ENCODE results near the gene RPRD1B. TPM values are rescaled to one million over a fixed set of nuclear protein-coding genes. Genes with fewer than 3 reads are reported as not detected.

The RPRD1B gene
- total and polyA plus RNA-seq, 4 donors: 5.8 to 34.3 (median 29.4) TPM

DNA sequence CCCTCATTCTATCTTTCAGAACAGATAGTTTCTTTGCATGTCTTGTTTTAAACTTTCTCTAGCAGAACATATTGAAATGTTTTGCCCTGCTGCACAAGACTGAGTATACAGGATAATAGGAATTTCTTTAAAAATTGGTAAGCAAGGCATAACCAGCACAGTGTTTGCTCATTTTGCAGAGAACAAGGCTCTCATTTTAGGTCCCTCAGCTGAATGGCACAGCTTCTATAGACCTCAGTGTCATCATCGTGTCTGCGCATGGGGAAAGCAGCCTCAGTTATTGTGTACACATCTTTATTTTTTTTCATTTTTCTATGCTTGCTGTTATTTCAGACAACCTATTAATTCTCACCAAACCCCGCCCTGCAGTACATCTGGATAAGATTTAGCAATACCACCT, 36.0 kb upstream of the RPRD1B start:
- 96% methylated on average over 3 of the region's 3 CpGs for WGBS
- H3K36me3 ChIP-seq (ENCODE audit: control insufficient read depth in 4 of 4, insufficient read depth in 3 of 4, low read depth in 1 of 4, low read length in 3 of 4): peaks cover 14 to 81% (median 60%) of the 10 kb centered on the region in 4 donors

More for the DNA sequence above, 36.0 kb upstream of the RPRD1B start:
- H3K9me3 ChIP-seq (ENCODE audit: control insufficient read depth in 4 of 4, low read length in 3 of 4): no peaks in the 10 kb centered on the region
- H3K4me3 ChIP-seq (ENCODE audit: low read depth in 1 of 3, low read length in 3 of 3): no peak overlapping the region
- H3K4me1 ChIP-seq (ENCODE audit: control insufficient read depth in 4 of 4, insufficient read depth in 4 of 4, low read length in 3 of 4): peaks cover 0 to 4% (median 2%) of the 10 kb centered on the region in 4 donors
- H3K9ac ChIP-seq (ENCODE audit: low read depth in 1 of 2, low read length in 2 of 2): no peak overlapping the region
- no peak for DNase-seq (ENCODE audit: low spot score)
- no peak overlapping the region for H3K27ac ChIP-seq (ENCODE audit: low read depth in 1 of 2, low read length in 2 of 2)
- no peaks in the 10 kb centered on the region for H3K27me3 ChIP-seq (ENCODE audit: control insufficient read depth in 4 of 4, insufficient read depth in 4 of 4, low read length in 3 of 4)
- TF ChIP-seq REST (IDR thresholded peaks at IDR 0.05) (no peak), ATF3 (IDR thresholded peaks at IDR 0.05) (no peak), CTCF (IDR thresholded peaks at IDR 0.05; ENCODE audit: low read depth, low read length, missing input control) (no peak), TAF1 (conservative IDR thresholded peaks at IDR 0.05) (no peak), ZBTB33 (IDR thresholded peaks at IDR 0.05) (no peak), RAD21 (IDR thresholded peaks at IDR 0.05) (no peak), RXRA (IDR thresholded peaks at IDR 0.05) (no peak), FOXA2 (IDR thresholded peaks at IDR 0.05) (no peak), JUND (IDR thresholded peaks at IDR 0.05) (no peak), MAX (IDR thresholded peaks at IDR 0.05) (no peak), GABPA (IDR thresholded peaks at IDR 0.05 in 1 of 2, conservative IDR thresholded peaks at IDR 0.05 in 1 of 2) (no peak), HNF4G (IDR thresholded peaks at IDR 0.05) (no peak), NR2F2 (IDR thresholded peaks at IDR 0.05) (no peak), FOXA1 (IDR thresholded peaks at IDR 0.05) (no peak), EGR1 (IDR thresholded peaks at IDR 0.05; ENCODE audit: low read depth in 2 of 2) (no peak)
